ENCODE results near the gene ME1. TPM values are rescaled to one million over a fixed set of nuclear protein-coding genes. Genes with fewer than 3 reads are reported as not detected.
A peak's percentile ranks its signal among the peaks of the same experiment; 100 is the strongest.

ME1 gene
- total RNA-seq, 1 experiment from 2014 or later: 5.3 TPM

DNA sequence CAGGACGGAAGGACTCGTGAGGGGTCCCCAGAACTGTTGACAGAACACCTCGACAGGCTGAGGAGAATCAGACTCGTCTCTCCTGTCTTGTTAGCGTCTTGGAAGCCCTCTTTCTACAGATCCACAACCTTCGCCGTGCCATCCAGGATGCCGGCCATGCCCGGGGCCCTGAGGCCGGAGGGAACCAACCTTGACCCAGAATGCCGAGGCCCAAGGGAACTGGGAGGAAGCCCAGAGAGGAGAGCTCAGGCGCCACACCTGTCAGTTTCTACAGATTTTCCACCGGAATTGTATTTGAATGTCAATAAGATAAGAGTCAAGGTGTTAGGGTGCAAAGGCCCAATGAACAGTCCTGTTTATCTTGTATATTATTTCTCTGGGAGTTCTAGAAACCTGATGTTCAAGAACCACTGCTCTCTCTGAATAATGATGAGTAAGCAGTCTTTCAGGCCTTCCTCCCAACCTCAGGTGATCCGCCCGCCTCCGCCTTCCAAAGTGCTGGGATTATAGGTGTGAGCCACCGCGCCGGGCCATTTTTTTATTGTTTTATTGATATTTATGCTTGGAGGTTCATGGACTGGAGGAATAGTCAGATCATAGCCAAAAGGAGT, 799 bp upstream of the ME1 start:
- Mint-ChIP-seq H3K36me3 (no peaks in the 10 kb centered on the region), H3K27ac (no peak overlapping the region), H3K9me3 (no peaks in the 10 kb centered on the region; the same call in 1 of the 2 replicates), H3K27me3 (ENCODE audit: low read depth) (peaks cover 11% of the 10 kb centered on the region), H3K4me3 (peak overlapping the region; percentile 82), H3K4me1 (peaks cover 23% of the 10 kb centered on the region)
- DNase-seq (ENCODE audit: low spot score) (no peak), ATAC-seq (peak; percentile 50)
- ChIA-PET CTCF (interaction anchor here (1.2 to 1.8 kb wide), 2 partner anchors 81 to 364 kb away, joined by 3 to 6 read pairs; partner anchors contain the start of genes DOP1A and PRSS35), POLR2A (interaction anchor here (1.0 kb wide), 1 partner anchor 81 kb away, joined by 3 read pairs; the partner anchor contains the start of gene PRSS35)
- TF ChIP-seq CREM (CRISPR knock-in tag; IDR thresholded peaks at IDR 0.05): no peak
- TF ChIP-seq, protein P1, sequence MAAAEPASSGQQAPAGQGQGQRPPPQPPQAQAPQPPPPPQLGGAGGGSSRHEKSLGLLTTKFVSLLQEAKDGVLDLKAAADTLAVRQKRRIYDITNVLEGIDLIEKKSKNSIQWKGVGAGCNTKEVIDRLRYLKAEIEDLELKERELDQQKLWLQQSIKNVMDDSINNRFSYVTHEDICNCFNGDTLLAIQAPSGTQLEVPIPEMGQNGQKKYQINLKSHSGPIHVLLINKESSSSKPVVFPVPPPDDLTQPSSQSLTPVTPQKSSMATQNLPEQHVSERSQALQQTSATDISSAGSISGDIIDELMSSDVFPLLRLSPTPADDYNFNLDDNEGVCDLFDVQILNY (CRISPR knock-in tag; IDR thresholded peaks at IDR 0.05): no peak
- no peak for TF ChIP-seq TP53 (CRISPR knock-in tag; IDR thresholded peaks at IDR 0.05)
- no peak for TF ChIP-seq EMX1 (CRISPR knock-in tag; IDR thresholded peaks at IDR 0.05)
- no peak for TF ChIP-seq NR2C2 (CRISPR knock-in tag; IDR thresholded peaks at IDR 0.05)
- no peak for TF ChIP-seq ZNF263 (CRISPR knock-in tag; IDR thresholded peaks at IDR 0.05; ENCODE audit: low read depth)
- TF ChIP-seq, protein P2, sequence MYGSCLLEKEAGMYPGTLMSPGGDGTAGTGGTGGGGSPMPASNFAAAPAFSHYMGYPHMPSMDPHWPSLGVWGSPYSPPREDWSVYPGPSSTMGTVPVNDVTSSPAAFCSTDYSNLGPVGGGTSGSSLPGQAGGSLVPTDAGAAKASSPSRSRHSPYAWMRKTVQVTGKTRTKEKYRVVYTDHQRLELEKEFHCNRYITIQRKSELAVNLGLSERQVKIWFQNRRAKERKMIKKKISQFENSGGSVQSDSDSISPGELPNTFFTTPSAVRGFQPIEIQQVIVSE (CRISPR knock-in tag; IDR thresholded peaks at IDR 0.05; ENCODE audit: borderline replicate concordance): no peak
- TF ChIP-seq ZNF232 (CRISPR knock-in tag; IDR thresholded peaks at IDR 0.05): 0 out of 2 replicates have a peak, but pooled peaks have one; percentile 5

DNA sequence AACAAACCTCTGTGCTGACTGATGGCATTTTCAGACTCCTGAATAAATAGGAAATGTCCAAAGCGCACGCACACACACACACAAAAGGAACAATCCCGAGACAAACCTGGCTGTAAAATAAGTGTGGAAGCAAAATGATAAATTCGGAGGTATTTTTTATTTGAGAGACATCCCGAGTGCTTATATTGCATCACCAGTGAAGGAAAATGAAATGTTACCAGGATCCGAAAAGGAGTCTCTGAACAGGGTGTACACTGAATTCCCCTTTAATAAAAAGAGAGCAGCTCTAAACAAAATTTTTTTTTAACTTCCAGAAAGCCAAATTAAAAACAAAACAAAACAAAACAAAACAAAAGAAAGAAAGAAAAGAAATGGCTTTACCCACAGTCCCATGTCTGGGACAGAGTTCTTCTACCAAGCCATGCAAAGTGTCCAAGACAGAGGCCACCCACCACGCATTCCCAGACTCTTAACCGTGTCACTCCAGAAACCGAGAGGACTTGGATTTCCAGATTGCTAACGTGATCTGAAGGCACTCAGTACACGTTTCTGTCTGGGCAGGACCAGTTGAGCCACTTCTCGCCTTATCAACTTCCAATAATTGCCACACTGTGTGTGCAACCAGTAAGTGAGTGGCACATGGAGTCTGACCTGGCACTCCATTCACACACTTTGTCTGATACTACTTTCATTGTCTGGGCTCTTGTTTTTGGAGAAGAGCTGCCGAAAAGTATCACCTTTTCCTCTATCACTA, 817 bp downstream of the ME1 start:
- Mint-ChIP-seq H3K4me1 (peaks cover 23% of the 10 kb centered on the region), H3K27me3 (ENCODE audit: low read depth) (peaks cover 11% of the 10 kb centered on the region), H3K27ac (no peak overlapping the region), H3K4me3 (peak overlapping the region; percentile 82), H3K36me3 (peaks cover 10% of the 10 kb centered on the region), H3K9me3 (peaks cover 16% of the 10 kb centered on the region)
- ATAC-seq (peak; percentile 9; the same call in 1 of the 2 replicates), DNase-seq (ENCODE audit: low spot score) (peak; percentile 13)
- POLR2A ChIA-PET: interaction anchor here (1.1 kb wide), 1 partner anchor 106 kb away, joined by 6 read pairs; no protein-coding TSS in a partner anchor
- CTCF ChIA-PET: interaction anchor here (1.0 to 1.8 kb wide), 3 partner anchors 83 to 363 kb away, joined by 3 to 6 read pairs (median 3); partner anchors contain the start of genes DOP1A and PRSS35
- TF ChIP-seq PRRX2 (CRISPR knock-in tag; IDR thresholded peaks at IDR 0.05) (no peak), RORB (CRISPR knock-in tag; IDR thresholded peaks at IDR 0.05) (no peak), FOXK1 (CRISPR knock-in tag; IDR thresholded peaks at IDR 0.05) (no peak)
- TF ChIP-seq, protein P3, sequence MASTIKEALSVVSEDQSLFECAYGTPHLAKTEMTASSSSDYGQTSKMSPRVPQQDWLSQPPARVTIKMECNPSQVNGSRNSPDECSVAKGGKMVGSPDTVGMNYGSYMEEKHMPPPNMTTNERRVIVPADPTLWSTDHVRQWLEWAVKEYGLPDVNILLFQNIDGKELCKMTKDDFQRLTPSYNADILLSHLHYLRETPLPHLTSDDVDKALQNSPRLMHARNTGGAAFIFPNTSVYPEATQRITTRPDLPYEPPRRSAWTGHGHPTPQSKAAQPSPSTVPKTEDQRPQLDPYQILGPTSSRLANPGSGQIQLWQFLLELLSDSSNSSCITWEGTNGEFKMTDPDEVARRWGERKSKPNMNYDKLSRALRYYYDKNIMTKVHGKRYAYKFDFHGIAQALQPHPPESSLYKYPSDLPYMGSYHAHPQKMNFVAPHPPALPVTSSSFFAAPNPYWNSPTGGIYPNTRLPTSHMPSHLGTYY (CRISPR knock-in tag; IDR thresholded peaks at IDR 0.05): no peak
- TF ChIP-seq, protein P1 (CRISPR knock-in tag; IDR thresholded peaks at IDR 0.05): no peak

DNA sequence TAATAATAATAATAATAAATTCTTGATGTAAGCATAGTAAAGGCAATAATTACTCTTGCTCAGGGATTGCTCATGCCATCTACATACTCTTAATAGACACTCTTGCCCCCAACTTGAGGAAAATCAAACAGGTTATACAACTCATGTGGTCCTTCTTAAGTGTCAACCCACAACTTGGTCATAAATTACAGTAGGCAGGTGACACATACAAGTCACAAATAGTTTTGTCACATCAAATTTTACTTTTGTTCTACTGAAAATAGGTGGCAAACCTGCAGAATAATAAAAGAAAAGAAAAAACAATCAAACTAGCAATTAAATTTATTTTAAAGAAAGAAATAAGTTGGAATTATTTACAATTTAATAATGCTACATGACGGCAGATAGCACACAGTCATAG, 1.6 kb downstream of the ME1 start:
- Mint-ChIP-seq H3K4me1 (peaks cover 23% of the 10 kb centered on the region), H3K27me3 (ENCODE audit: low read depth) (peaks cover 11% of the 10 kb centered on the region), H3K4me3 (no peak overlapping the region), H3K36me3 (peaks cover 16% of the 10 kb centered on the region), H3K27ac (no peak overlapping the region), H3K9me3 (peaks cover 22% of the 10 kb centered on the region)
- ChIA-PET POLR2A (no interaction called here), CTCF (no interaction called here)
- ATAC-seq (no peak), DNase-seq (ENCODE audit: low spot score) (no peak)
- TF ChIP-seq ELF4 (CRISPR knock-in tag; IDR thresholded peaks at IDR 0.05; ENCODE audit: low read depth): no peak
- TF ChIP-seq, protein P4, sequence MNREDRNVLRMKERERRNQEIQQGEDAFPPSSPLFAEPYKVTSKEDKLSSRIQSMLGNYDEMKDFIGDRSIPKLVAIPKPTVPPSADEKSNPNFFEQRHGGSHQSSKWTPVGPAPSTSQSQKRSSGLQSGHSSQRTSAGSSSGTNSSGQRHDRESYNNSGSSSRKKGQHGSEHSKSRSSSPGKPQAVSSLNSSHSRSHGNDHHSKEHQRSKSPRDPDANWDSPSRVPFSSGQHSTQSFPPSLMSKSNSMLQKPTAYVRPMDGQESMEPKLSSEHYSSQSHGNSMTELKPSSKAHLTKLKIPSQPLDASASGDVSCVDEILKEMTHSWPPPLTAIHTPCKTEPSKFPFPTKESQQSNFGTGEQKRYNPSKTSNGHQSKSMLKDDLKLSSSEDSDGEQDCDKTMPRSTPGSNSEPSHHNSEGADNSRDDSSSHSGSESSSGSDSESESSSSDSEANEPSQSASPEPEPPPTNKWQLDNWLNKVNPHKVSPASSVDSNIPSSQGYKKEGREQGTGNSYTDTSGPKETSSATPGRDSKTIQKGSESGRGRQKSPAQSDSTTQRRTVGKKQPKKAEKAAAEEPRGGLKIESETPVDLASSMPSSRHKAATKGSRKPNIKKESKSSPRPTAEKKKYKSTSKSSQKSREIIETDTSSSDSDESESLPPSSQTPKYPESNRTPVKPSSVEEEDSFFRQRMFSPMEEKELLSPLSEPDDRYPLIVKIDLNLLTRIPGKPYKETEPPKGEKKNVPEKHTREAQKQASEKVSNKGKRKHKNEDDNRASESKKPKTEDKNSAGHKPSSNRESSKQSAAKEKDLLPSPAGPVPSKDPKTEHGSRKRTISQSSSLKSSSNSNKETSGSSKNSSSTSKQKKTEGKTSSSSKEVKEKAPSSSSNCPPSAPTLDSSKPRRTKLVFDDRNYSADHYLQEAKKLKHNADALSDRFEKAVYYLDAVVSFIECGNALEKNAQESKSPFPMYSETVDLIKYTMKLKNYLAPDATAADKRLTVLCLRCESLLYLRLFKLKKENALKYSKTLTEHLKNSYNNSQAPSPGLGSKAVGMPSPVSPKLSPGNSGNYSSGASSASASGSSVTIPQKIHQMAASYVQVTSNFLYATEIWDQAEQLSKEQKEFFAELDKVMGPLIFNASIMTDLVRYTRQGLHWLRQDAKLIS (CRISPR knock-in tag; IDR thresholded peaks at IDR 0.05; ENCODE audit: borderline replicate concordance): no peak
- TF ChIP-seq TP53 (CRISPR knock-in tag; IDR thresholded peaks at IDR 0.05): no peak
- TF ChIP-seq JAZF1 (CRISPR knock-in tag; IDR thresholded peaks at IDR 0.05): no peak
- TF ChIP-seq RORB (CRISPR knock-in tag; IDR thresholded peaks at IDR 0.05): no peak
- TF ChIP-seq NFE2L1 (CRISPR knock-in tag; IDR thresholded peaks at IDR 0.05): no peak
- TF ChIP-seq, protein P5, sequence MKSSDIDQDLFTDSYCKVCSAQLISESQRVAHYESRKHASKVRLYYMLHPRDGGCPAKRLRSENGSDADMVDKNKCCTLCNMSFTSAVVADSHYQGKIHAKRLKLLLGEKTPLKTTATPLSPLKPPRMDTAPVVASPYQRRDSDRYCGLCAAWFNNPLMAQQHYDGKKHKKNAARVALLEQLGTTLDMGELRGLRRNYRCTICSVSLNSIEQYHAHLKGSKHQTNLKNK (CRISPR knock-in tag; IDR thresholded peaks at IDR 0.05): no peak
- TF ChIP-seq FOXP1 (CRISPR knock-in tag; IDR thresholded peaks at IDR 0.05; ENCODE audit: borderline replicate concordance): no peak
- TF ChIP-seq, protein P6, sequence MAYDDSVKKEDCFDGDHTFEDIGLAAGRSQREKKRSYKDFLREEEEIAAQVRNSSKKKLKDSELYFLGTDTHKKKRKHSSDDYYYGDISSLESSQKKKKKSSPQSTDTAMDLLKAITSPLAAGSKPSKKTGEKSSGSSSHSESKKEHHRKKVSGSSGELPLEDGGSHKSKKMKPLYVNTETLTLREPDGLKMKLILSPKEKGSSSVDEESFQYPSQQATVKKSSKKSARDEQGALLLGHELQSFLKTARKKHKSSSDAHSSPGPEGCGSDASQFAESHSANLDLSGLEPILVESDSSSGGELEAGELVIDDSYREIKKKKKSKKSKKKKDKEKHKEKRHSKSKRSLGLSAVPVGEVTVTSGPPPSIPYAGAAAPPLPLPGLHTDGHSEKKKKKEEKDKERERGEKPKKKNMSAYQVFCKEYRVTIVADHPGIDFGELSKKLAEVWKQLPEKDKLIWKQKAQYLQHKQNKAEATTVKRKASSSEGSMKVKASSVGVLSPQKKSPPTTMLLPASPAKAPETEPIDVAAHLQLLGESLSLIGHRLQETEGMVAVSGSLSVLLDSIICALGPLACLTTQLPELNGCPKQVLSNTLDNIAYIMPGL (CRISPR knock-in tag; IDR thresholded peaks at IDR 0.05): no peak
- no peak for TF ChIP-seq JUN (CRISPR knock-in tag; IDR thresholded peaks at IDR 0.05)
